Ascending aorta (tissue), 2 donors: ENCODE results near the gene SNU13. TPM values are rescaled to one million over a fixed set of nuclear protein-coding genes. Genes with fewer than 3 reads are reported as not detected.

Experiments used
- DNase-seq, 2 donors: peaks; one replicate each; pipeline ENCODE4 v3.0.0-alpha.2; 2019; ENCODE audit warnings: low spot score in 2 of 2
- H3K27ac ChIP-seq, 2 donors: fragments of 200-600 bp; sonication (generic); one replicate each; pipeline ENCODE4 v1.5.1; 2016 to 2017; ENCODE audit warnings: mild to moderate bottlenecking in 1 of 2
- H3K27me3 ChIP-seq: fragments of 200-600 bp; sonication (generic); one replicate; pipeline ENCODE4 v1.5.1; 2017
- H3K36me3 ChIP-seq, 2 donors: fragments of 200-600 bp; sonication (generic); one replicate each; pipeline ENCODE4 v1.5.1; 2016
- H3K4me1 ChIP-seq, 2 donors: fragments of 200-600 bp; sonication (generic); one replicate each; pipeline ENCODE4 v1.5.1; 2016 to 2017; ENCODE audit warnings: mild to moderate bottlenecking in 1 of 2
- H3K4me3 ChIP-seq, 2 donors: fragments of 200-600 bp; sonication (generic); one replicate each; pipeline ENCODE4 v1.5.1; 2016 to 2017; ENCODE audit warnings: mild to moderate bottlenecking in 1 of 2
- H3K9me3 ChIP-seq, 2 donors: fragments of 200-600 bp; sonication (generic); one replicate each; pipeline ENCODE4 v1.5.1; 2016
- intact Hi-C: fragments of 100-400 bp; cut with DNase I; formaldehyde crosslinking; loops from one replicate; pipeline ENCODE4 v1.15.1; 2023
- total RNA-seq: library from RNA; depleted of rRNA; stranded (reverse); fragments of >200 nt; gene quantifications from one replicate; pipeline ENCODE4 v1.1.0, GENCODE V29; 2016
- TF ChIP-seq, protein P1 (sequence below), 3 experiments: fragments of 200-600 bp in 2 of 3; fragments of 450-650 bp in 1 of 3; sonication (generic) in 2 of 3; IDR thresholded peaks; one replicate each; pipeline ENCODE4 v1.5.1; 2016 to 2019; ENCODE audit warnings: antibody characterized with exemption in 3 of 3, mild to moderate bottlenecking in 1 of 3, moderate library complexity in 1 of 3

Gene SNU13
- total RNA-seq, 1 donor from 2014 or later = 111 TPM

DNA sequence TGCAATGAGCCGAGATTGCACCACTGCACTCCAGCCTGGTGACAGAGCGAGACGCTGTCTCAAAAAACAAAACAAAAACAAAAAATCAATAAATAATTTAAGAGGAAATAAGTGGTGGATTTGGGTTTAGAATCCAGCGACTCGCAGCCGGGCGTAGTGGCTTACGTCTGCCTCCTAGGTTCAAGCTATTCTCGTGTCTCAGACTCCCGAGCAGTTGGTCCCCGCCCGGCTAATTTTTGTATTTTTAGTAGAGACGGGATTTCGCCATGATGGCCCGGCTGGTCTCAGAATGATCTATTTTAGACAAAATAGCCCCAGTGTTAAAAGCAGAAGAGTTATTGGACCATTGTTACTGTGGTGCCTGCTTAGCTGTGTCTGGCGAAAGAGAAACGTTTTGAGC, 29.8 kb downstream of the SNU13 start:
- H3K36me3 ChIP-seq = peaks cover 92 to 100% of the 10 kb centered on the region in 2 donors
- no peaks in the 10 kb centered on the region for H3K9me3 ChIP-seq
- no peak overlapping the region for H3K27ac ChIP-seq
- H3K4me3 ChIP-seq = no peak overlapping the region
- intact Hi-C loops = no loop called here
- TF ChIP-seq, protein P1, sequence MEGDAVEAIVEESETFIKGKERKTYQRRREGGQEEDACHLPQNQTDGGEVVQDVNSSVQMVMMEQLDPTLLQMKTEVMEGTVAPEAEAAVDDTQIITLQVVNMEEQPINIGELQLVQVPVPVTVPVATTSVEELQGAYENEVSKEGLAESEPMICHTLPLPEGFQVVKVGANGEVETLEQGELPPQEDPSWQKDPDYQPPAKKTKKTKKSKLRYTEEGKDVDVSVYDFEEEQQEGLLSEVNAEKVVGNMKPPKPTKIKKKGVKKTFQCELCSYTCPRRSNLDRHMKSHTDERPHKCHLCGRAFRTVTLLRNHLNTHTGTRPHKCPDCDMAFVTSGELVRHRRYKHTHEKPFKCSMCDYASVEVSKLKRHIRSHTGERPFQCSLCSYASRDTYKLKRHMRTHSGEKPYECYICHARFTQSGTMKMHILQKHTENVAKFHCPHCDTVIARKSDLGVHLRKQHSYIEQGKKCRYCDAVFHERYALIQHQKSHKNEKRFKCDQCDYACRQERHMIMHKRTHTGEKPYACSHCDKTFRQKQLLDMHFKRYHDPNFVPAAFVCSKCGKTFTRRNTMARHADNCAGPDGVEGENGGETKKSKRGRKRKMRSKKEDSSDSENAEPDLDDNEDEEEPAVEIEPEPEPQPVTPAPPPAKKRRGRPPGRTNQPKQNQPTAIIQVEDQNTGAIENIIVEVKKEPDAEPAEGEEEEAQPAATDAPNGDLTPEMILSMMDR (IDR thresholded peaks at IDR 0.05) = no peak
- DNase-seq = no peak
- no peaks in the 10 kb centered on the region for H3K4me1 ChIP-seq
- H3K27me3 ChIP-seq = no peaks in the 10 kb centered on the region

DNA sequence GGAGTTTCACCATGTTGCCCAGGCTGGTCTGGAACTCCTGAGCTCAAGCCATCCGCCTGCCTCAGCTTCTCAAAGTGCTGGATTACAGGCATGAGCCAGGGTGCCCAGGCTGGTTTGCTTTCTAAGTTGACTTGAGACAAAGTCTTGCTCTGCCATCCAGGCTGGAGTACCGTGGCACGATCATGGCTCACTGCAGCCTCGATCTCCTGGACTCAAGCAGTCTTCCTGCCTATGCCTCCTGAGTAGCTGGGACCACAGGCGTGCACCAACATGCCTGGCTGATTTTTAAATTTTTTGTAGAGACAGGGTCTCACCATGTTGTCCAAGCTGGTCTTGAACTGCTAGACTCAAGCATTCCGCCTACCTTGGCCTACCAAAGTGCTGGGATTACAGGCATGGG, 31.0 kb downstream of the SNU13 start:
- intact Hi-C loops = no loop called here
- DNase-seq = no peak
- Histone ChIP-seq H3K36me3 (peaks cover 95 to 100% of the 10 kb centered on the region in 2 donors), H3K9me3 (no peaks in the 10 kb centered on the region), H3K27me3 (no peaks in the 10 kb centered on the region), H3K27ac (no peak overlapping the region), H3K4me3 (no peak overlapping the region), H3K4me1 (no peaks in the 10 kb centered on the region)
- TF ChIP-seq, protein P1 (IDR thresholded peaks at IDR 0.05) = no peak

DNA sequence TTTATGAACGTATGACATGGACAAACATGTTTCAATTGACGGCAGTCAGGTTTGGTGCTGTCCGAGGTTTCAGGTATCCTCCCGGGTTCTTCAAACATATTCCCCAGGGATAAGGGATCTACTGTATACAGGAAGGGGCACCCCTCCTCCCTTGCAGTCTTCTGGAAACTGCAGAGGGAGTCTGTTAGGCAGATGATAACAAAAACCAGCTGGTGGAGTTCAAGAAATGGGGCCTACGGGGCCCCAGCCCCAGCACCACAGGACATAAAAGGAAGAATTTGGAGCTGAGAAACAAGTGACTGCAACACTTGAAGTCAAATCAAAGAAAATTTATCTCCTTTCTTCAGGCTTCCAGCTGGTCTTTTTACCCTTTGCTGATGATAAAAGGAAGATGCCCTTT, 32.1 kb downstream of the SNU13 start:
- peaks cover 99 to 100% of the 10 kb centered on the region in 2 donors for H3K36me3 ChIP-seq
- H3K27me3 ChIP-seq = no peaks in the 10 kb centered on the region
- no peak overlapping the region for H3K27ac ChIP-seq
- no peaks in the 10 kb centered on the region for H3K4me1 ChIP-seq
- DNase-seq = no peak
- TF ChIP-seq, protein P1 (IDR thresholded peaks at IDR 0.05) = no peak
- H3K4me3 ChIP-seq = no peak overlapping the region
- no peaks in the 10 kb centered on the region for H3K9me3 ChIP-seq
- intact Hi-C loops = no loop called here

DNA sequence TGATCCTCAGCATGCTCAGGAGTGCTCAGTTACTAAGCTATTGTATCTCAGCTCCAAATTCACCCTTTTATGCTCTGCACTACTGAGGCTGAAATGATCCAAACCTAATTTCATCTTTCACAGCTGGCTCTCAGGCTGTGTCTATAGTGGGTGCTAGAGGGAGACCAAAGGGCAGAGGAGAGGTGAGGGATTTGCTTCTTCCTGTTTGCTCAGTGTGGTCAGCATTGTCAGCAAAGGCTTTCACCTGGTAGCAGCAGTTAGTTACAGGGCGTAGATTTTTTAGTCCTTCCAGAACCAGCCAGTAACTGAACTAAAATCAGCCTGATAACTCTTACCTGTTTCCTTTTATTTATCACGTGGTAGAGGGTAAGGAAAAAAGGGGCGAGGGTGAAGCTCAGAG, 34.3 kb downstream of the SNU13 start:
- Histone ChIP-seq H3K4me3 (no peak overlapping the region), H3K36me3 (peaks cover 98 to 100% of the 10 kb centered on the region in 2 donors), H3K4me1 (no peaks in the 10 kb centered on the region), H3K27me3 (no peaks in the 10 kb centered on the region), H3K9me3 (no peaks in the 10 kb centered on the region), H3K27ac (no peak overlapping the region)
- intact Hi-C loops = no loop called here
- TF ChIP-seq, protein P1 (IDR thresholded peaks at IDR 0.05) = no peak
- DNase-seq = no peak

DNA sequence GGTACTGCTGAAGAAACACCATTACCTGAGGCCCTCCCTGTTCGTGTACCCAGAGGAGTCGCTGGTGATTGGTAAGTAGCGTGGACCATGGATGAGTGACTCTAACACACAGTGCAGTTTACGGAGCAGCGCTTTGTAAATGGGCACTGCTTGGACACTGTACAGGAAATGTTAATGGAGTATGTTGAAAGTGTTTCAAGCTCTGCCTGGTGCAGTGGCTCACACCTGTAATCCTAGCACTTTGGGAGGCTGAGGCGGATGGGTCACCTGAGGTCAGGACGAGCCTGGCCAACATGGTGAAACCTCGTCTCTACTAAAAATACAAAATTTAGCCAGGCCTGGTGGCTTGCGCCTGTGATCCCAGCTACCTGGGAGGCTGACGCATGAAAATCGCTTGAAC, 37.8 kb downstream of the SNU13 start:
- H3K9me3 ChIP-seq = no peaks in the 10 kb centered on the region
- H3K4me1 ChIP-seq = no peaks in the 10 kb centered on the region
- H3K4me3 ChIP-seq = no peak overlapping the region
- TF ChIP-seq, protein P1 (IDR thresholded peaks at IDR 0.05) = no peak
- no peaks in the 10 kb centered on the region for H3K27me3 ChIP-seq
- no peak for DNase-seq
- no peak overlapping the region for H3K27ac ChIP-seq
- intact Hi-C loops = no loop called here
- peaks cover 92 to 97% of the 10 kb centered on the region in 2 donors for H3K36me3 ChIP-seq

DNA sequence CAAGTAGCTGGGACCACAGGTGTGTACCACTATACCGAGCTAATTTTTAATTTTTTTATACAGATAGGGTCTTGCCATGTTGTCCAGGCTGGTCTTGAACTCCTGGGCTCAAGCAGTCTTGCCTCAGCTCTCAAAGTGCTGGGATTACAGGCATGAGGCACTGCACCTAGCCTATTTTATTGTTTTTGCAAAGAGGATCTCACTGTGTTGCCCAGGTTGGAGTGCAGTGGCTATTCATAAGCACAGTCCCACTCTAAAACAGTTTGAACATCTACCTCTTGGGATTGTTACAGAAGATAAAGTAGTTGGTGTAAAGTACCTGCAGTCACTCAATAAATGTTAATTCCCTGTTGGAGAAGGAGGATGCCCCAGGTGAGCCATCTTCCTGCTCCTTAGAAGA, 38.4 kb downstream of the SNU13 start:
- Histone ChIP-seq H3K27ac (no peak overlapping the region), H3K4me1 (no peaks in the 10 kb centered on the region), H3K36me3 (peaks cover 88 to 96% of the 10 kb centered on the region in 2 donors), H3K27me3 (no peaks in the 10 kb centered on the region), H3K9me3 (no peaks in the 10 kb centered on the region), H3K4me3 (no peak overlapping the region)
- intact Hi-C loops = no loop called here
- TF ChIP-seq, protein P1 (IDR thresholded peaks at IDR 0.05) = no peak
- no peak for DNase-seq
